BLaER1 treated with 17β-estradiol and CSF1 and Interleukin-3, amounts not matched to agents 10 nM and 100 nM (cell line): ENCODE results near the gene DLX5.

ENCODE experiments used
- H3K27ac ChIP-seq, 11 experiments: shearing (Covaris generic); formaldehyde crosslinking; 2 replicates each; pipeline ENCODE4 v1.8.1; 2022
- H3K27me3 ChIP-seq, 11 experiments: shearing (Covaris generic); formaldehyde crosslinking; 2 replicates each; pipeline ENCODE4 v1.8.1; 2022
- H3K36me3 ChIP-seq, 11 experiments: shearing (Covaris generic); formaldehyde crosslinking; 2 replicates each; pipeline ENCODE4 v1.8.1; 2022
- H3K4me1 ChIP-seq, 10 experiments: shearing (Covaris generic); formaldehyde crosslinking; 2 replicates each; pipeline ENCODE4 v1.8.1; 2022
- H3K4me2 ChIP-seq, 11 experiments: shearing (Covaris generic); formaldehyde crosslinking; 2 replicates each; pipeline ENCODE4 v1.8.1; 2022
- H3K4me3 ChIP-seq, 10 experiments: shearing (Covaris generic); formaldehyde crosslinking; 2 replicates each; pipeline ENCODE4 v1.8.1; 2022
- H3K9ac ChIP-seq, 11 experiments: shearing (Covaris generic); formaldehyde crosslinking; 2 replicates each; pipeline ENCODE4 v1.8.1; 2022
- H3K9me3 ChIP-seq, 11 experiments: shearing (Covaris generic); formaldehyde crosslinking; replicated peaks in 1 of 11; 2 replicates each; pipeline ENCODE4 v1.8.1; 2022
- H4K20me1 ChIP-seq, 11 experiments: shearing (Covaris generic); formaldehyde crosslinking; 2 replicates each; pipeline ENCODE4 v1.8.1; 2022
- Cebpa-rat ChIP-seq, 11 experiments: shearing (Covaris generic); IDR thresholded peaks; 2 replicates each; pipeline ENCODE4 v1.8.1; 2022

DLX5 gene

GRCh38 chr7:96989241-96989858 is 35.3 kb downstream of the DLX5 start:
- peaks cover 0 to 7% (median 0%) of the 10 kb centered on the region in 11 experiments; a peak in 2 of 22 replicates for H3K27me3 ChIP-seq
- H3K36me3 ChIP-seq, result no peaks in the 10 kb centered on the region
- TF ChIP-seq Cebpa-rat (IDR thresholded peaks at IDR 0.05), result no peak
- no peak overlapping the region for H3K9ac ChIP-seq
- H3K4me2 ChIP-seq, result no peak overlapping the region
- H3K9me3 ChIP-seq, result peaks cover 7 to 18% (median 10%) of the 10 kb centered on the region in 11 experiments; a peak in 16 of 22 replicates
- no peaks in the 10 kb centered on the region for H4K20me1 ChIP-seq
- H3K4me1 ChIP-seq, result no peaks in the 10 kb centered on the region
- H3K4me3 ChIP-seq, result no peak overlapping the region
- no peak overlapping the region for H3K27ac ChIP-seq

- Histone ChIP-seq H3K36me3 (no peaks in the 10 kb centered on the region), H3K27me3 (peaks cover 0 to 7% (median 0%) of the 10 kb centered on the region in 11 experiments; a peak in 2 of 22 replicates), H3K4me3 (no peak overlapping the region), H3K27ac (no peak overlapping the region), H4K20me1 (no peaks in the 10 kb centered on the region), H3K4me1 (no peaks in the 10 kb centered on the region), H3K4me2 (no peak overlapping the region), H3K9ac (no peak overlapping the region), H3K9me3 (peaks cover 3 to 11% (median 7%) of the 10 kb centered on the region in 11 experiments; a peak in 16 of 22 replicates)
- TF ChIP-seq Cebpa-rat (IDR thresholded peaks at IDR 0.05), result no peak
These were observed 36.9 kb downstream of the DLX5 start for GRCh38 chr7:96987719-96988118.

GRCh38 chr7:96986901-96987300 is 37.7 kb downstream of the DLX5 start:
- H3K4me3 ChIP-seq, result no peak overlapping the region
- H3K36me3 ChIP-seq, result no peaks in the 10 kb centered on the region
- TF ChIP-seq Cebpa-rat (IDR thresholded peaks at IDR 0.05), result no peak
- no peak overlapping the region for H3K4me2 ChIP-seq
- H3K4me1 ChIP-seq, result no peaks in the 10 kb centered on the region
- no peak overlapping the region for H3K9ac ChIP-seq
- H3K27ac ChIP-seq, result no peak overlapping the region
- peaks cover 0 to 3% (median 0%) of the 10 kb centered on the region in 11 experiments; a peak in 2 of 22 replicates for H3K9me3 ChIP-seq
- H3K27me3 ChIP-seq, result peaks cover 0 to 7% (median 0%) of the 10 kb centered on the region in 11 experiments; a peak in 2 of 22 replicates
- H4K20me1 ChIP-seq, result no peaks in the 10 kb centered on the region

- H3K9me3 ChIP-seq, result no peaks in the 10 kb centered on the region
- H3K27ac ChIP-seq, result no peak overlapping the region
- no peak overlapping the region for H3K9ac ChIP-seq
- H3K4me2 ChIP-seq, result no peak overlapping the region
- no peaks in the 10 kb centered on the region for H4K20me1 ChIP-seq
- TF ChIP-seq Cebpa-rat (IDR thresholded peaks at IDR 0.05), result no peak
- H3K36me3 ChIP-seq, result no peaks in the 10 kb centered on the region
- H3K4me3 ChIP-seq, result no peak overlapping the region
- H3K27me3 ChIP-seq, result peaks cover 0 to 7% (median 0%) of the 10 kb centered on the region in 11 experiments; a peak in 2 of 22 replicates
- H3K4me1 ChIP-seq, result no peaks in the 10 kb centered on the region
These were observed 38.6 kb downstream of the DLX5 start for GRCh38 chr7:96985992-96986391.

GRCh38 chr7:96982586-96982985 is 42.0 kb downstream of the DLX5 start:
- no peaks in the 10 kb centered on the region for H3K27me3 ChIP-seq
- H3K9me3 ChIP-seq, result no peaks in the 10 kb centered on the region
- H3K4me3 ChIP-seq, result no peak overlapping the region
- H3K4me2 ChIP-seq, result no peak overlapping the region
- H3K36me3 ChIP-seq, result no peaks in the 10 kb centered on the region
- no peak for TF ChIP-seq Cebpa-rat (IDR thresholded peaks at IDR 0.05)
- H3K9ac ChIP-seq, result no peak overlapping the region
- H4K20me1 ChIP-seq, result no peaks in the 10 kb centered on the region
- no peak overlapping the region for H3K27ac ChIP-seq
- H3K4me1 ChIP-seq, result no peaks in the 10 kb centered on the region

- H3K4me2 ChIP-seq, result no peak overlapping the region
- H3K27me3 ChIP-seq, result no peaks in the 10 kb centered on the region
- no peak overlapping the region for H3K27ac ChIP-seq
These were observed 44.9 kb downstream of the DLX5 start for GRCh38 chr7:96979551-96980276.

GRCh38 chr7:96977445-96977844 is 47.2 kb downstream of the DLX5 start:
- Histone ChIP-seq H3K27ac (no peak overlapping the region), H4K20me1 (no peaks in the 10 kb centered on the region), H3K9me3 (no peaks in the 10 kb centered on the region), H3K4me2 (no peak overlapping the region), H3K36me3 (no peaks in the 10 kb centered on the region), H3K4me3 (no peak overlapping the region), H3K9ac (no peak overlapping the region), H3K4me1 (no peaks in the 10 kb centered on the region), H3K27me3 (no peaks in the 10 kb centered on the region)
- no peak for TF ChIP-seq Cebpa-rat (IDR thresholded peaks at IDR 0.05)

More at GRCh38 chr7:96979551-96980276, 44.9 kb downstream of the DLX5 start:
- Histone ChIP-seq H3K9me3 (no peaks in the 10 kb centered on the region), H3K4me1 (no peaks in the 10 kb centered on the region), H3K4me3 (no peak overlapping the region), H3K36me3 (no peaks in the 10 kb centered on the region), H3K9ac (no peak overlapping the region), H4K20me1 (no peaks in the 10 kb centered on the region)
- TF ChIP-seq Cebpa-rat (IDR thresholded peaks at IDR 0.05), result no peak

- Histone ChIP-seq H3K9me3 (no peaks in the 10 kb centered on the region), H3K36me3 (no peaks in the 10 kb centered on the region), H3K4me3 (no peak overlapping the region), H3K27ac (no peak overlapping the region), H4K20me1 (no peaks in the 10 kb centered on the region), H3K4me1 (no peaks in the 10 kb centered on the region), H3K4me2 (no peak overlapping the region), H3K27me3 (no peaks in the 10 kb centered on the region), H3K9ac (no peak overlapping the region)
- no peak for TF ChIP-seq Cebpa-rat (IDR thresholded peaks at IDR 0.05)
These were observed 48.5 kb downstream of the DLX5 start for GRCh38 chr7:96976106-96976505.

- no peaks in the 10 kb centered on the region for H3K4me1 ChIP-seq
- H3K9ac ChIP-seq, result no peak overlapping the region
- H3K27ac ChIP-seq, result no peak overlapping the region
- TF ChIP-seq Cebpa-rat (IDR thresholded peaks at IDR 0.05), result no peak
- no peaks in the 10 kb centered on the region for H3K27me3 ChIP-seq
- H4K20me1 ChIP-seq, result no peaks in the 10 kb centered on the region
- H3K36me3 ChIP-seq, result no peaks in the 10 kb centered on the region
- H3K9me3 ChIP-seq, result no peaks in the 10 kb centered on the region
- no peak overlapping the region for H3K4me2 ChIP-seq
- H3K4me3 ChIP-seq, result no peak overlapping the region
These were observed 50.6 kb downstream of the DLX5 start for GRCh38 chr7:96973986-96974385.

- Histone ChIP-seq H3K36me3 (no peaks in the 10 kb centered on the region), H3K9ac (no peak overlapping the region), H3K4me1 (no peaks in the 10 kb centered on the region), H4K20me1 (no peaks in the 10 kb centered on the region), H3K27me3 (no peaks in the 10 kb centered on the region), H3K9me3 (no peaks in the 10 kb centered on the region), H3K27ac (no peak overlapping the region), H3K4me2 (no peak overlapping the region), H3K4me3 (no peak overlapping the region)
- no peak for TF ChIP-seq Cebpa-rat (IDR thresholded peaks at IDR 0.05)
These were observed 53.9 kb downstream of the DLX5 start for GRCh38 chr7:96970739-96971138.
